HL-60 (cell line): ENCODE results near the gene RHOBTB1.
"Not testable (repeated sequence)": the region's sequence is repeated elsewhere in the genome, so short reads cannot be mapped to it uniquely, and the experiment has no call there.

ENCODE experiments used
- DNase-seq, 2 experiments: peaks; one replicate each; pipeline ENCODE4 v3.0.0-alpha.2; 2010 to 2020; ENCODE audit warnings: low read depth in 1 of 2, low spot score in 1 of 2
- H3K27ac ChIP-seq: fragments of 250-450 bp; sonication (Bioruptor Pico); replicated peaks from 2 replicates; pipeline ENCODE4 v1.5.1; 2020; ENCODE audit warnings: mild to moderate bottlenecking, moderate library complexity
- H3K27me3 ChIP-seq: fragments of 250-450 bp; sonication (Bioruptor Pico); 2 replicates; pipeline ENCODE4 v1.5.1; 2021; ENCODE audit warnings: mild to moderate bottlenecking, moderate library complexity; ENCODE audit not compliant: insufficient read depth, poor library complexity, severe bottlenecking
- H3K4me3 ChIP-seq: replicated peaks from 2 replicates; pipeline ENCODE4 v1.5.1; 2011; ENCODE audit warnings: mild to moderate bottlenecking, control low read depth, low read length; ENCODE audit not compliant: insufficient read depth
- CTCF ChIP-seq: IDR thresholded peaks from one replicate; pipeline ENCODE4 v1.5.1; 2011; ENCODE audit warnings: low read length, control low read depth, inconsistent platforms; ENCODE audit not compliant: insufficient read depth
- GABPA ChIP-seq: IDR thresholded peaks from 2 replicates; pipeline ENCODE4 v1.6.1; 2012; ENCODE audit warnings: low read depth
- POLR2AphosphoS5 ChIP-seq: IDR thresholded peaks from 2 replicates; pipeline ENCODE4 v1.6.1; 2012; ENCODE audit warnings: low read depth
- REST ChIP-seq: IDR thresholded peaks from 2 replicates; pipeline ENCODE4 v1.6.1; 2012; ENCODE audit warnings: low read depth; ENCODE audit not compliant: insufficient replicate concordance
- SPI1 ChIP-seq: IDR thresholded peaks from 2 replicates; pipeline ENCODE4 v1.6.1; 2012; ENCODE audit warnings: low read depth, mild to moderate bottlenecking, borderline replicate concordance

RHOBTB1 gene

DNA sequence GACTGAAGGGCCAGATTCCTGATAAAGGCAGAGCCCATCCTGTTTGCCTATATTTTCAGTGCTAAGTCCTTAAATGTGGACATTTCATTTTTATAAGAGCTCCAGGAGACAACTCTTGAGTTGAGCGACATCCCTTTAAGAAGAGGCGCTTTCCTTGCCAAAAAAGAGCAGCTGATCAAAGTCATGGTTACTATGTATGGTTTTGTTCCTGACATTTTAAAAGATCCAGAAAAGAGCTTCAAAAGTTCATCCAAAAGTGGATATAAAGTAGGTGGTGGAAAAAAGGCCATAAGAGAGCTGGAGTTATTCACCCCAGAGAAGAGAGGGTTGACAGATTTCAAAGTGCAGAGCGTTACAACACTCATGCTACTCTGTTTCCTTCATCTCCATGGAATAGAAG lies 36.7 kb downstream of the RHOBTB1 start:
- Histone ChIP-seq H3K27me3 (no peaks in the 10 kb centered on the region), H3K4me3 (no peak overlapping the region), H3K27ac (no peak overlapping the region)
- TF ChIP-seq REST (no peak), GABPA (no peak), SPI1 (no peak)
- DNase-seq: no peak

DNA sequence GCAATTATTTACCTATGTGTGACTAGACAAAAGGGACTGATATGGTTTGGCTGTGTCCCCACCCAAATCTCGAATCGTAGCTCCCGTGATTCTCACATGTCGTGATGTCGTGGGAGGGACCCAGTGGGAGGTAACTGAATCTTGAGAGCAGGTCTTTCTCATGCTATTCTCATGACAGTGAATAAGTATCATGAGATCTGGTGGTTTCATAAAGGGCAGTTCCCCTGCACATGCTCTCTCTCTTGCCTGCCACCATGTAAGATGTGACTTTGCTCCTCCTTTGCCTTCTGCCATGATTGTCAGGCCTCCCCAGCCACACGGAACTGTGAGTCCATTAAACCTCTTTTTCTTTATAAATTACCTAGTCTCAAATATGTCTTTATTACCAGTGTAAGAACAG lies 37.2 kb downstream of the RHOBTB1 start:
- H3K27me3 ChIP-seq, DNase-seq, H3K4me3 ChIP-seq, H3K27ac ChIP-seq: not testable (repeated sequence)

GRCh38 chr10:60906411-60906810 lies 37.6 kb downstream of the RHOBTB1 start:
- H3K27ac ChIP-seq: no peak overlapping the region

GRCh38 chr10:60905580-60905979 lies 38.4 kb downstream of the RHOBTB1 start:
- TF ChIP-seq GABPA: no peak
- no peak for TF ChIP-seq REST
- TF ChIP-seq SPI1: no peak
- no peak for TF ChIP-seq CTCF
- no peak for TF ChIP-seq POLR2AphosphoS5
- DNase-seq: no peak
- H3K27me3 ChIP-seq: no peaks in the 10 kb centered on the region

More at GRCh38 chr10:60906411-60906810, 37.6 kb downstream of the RHOBTB1 start:
- Histone ChIP-seq H3K4me3 (no peak overlapping the region), H3K27me3 (no peaks in the 10 kb centered on the region)
- no peak for TF ChIP-seq SPI1
- no peak for TF ChIP-seq POLR2AphosphoS5
- TF ChIP-seq REST: no peak
- TF ChIP-seq GABPA: no peak
- no peak for TF ChIP-seq CTCF
- no peak for DNase-seq

More at GRCh38 chr10:60905580-60905979, 38.4 kb downstream of the RHOBTB1 start:
- Histone ChIP-seq H3K4me3 (no peak overlapping the region), H3K27ac (no peak overlapping the region)
